OCI-LY1 (cell line): ENCODE data around the gene SPRY4.

Source experiments
- H2AFZ ChIP-seq: fragments of 200-600 bp; sonication (generic), shearing (Covaris generic); 2 replicates; pipeline ENCODE4 v1.6.0; 2014; ENCODE audit warnings: antibody characterized with exemption, mild to moderate bottlenecking, low read length
- H3F3A ChIP-seq: fragments of 200-600 bp; sonication (generic), shearing (Covaris generic); 2 replicates; pipeline ENCODE4 v1.6.0; 2014; ENCODE audit warnings: mild to moderate bottlenecking, antibody characterized with exemption, low read length, moderate library complexity; ENCODE audit not compliant: insufficient read depth
- H3K27ac ChIP-seq: fragments of 200-600 bp; sonication (generic); 2 replicates; pipeline ENCODE4 v1.5.1; 2014; ENCODE audit warnings: low read length, mixed run types, mild to moderate bottlenecking, low read depth; ENCODE audit not compliant: poor library complexity, severe bottlenecking
- H3K27me3 ChIP-seq: fragments of 200-600 bp; sonication (generic); 2 replicates; pipeline ENCODE4 v1.6.0; 2014; ENCODE audit warnings: antibody characterized with exemption, mild to moderate bottlenecking, low read length, moderate library complexity; ENCODE audit not compliant: insufficient read depth
- H3K36me3 ChIP-seq: fragments of 200-600 bp; sonication (generic); 2 replicates; pipeline ENCODE4 v1.6.1; 2014; ENCODE audit warnings: mild to moderate bottlenecking, antibody characterized with exemption, low read length, moderate library complexity, mixed read lengths; ENCODE audit not compliant: insufficient read depth
- H3K4me1 ChIP-seq: fragments of 200-600 bp; sonication (generic); 2 replicates; pipeline ENCODE4 v1.5.1; 2014; ENCODE audit warnings: mild to moderate bottlenecking, low read length, moderate library complexity; ENCODE audit not compliant: insufficient read depth, severe bottlenecking
- H3K4me2 ChIP-seq: fragments of 200-600 bp; sonication (generic), shearing (Covaris generic); 2 replicates; pipeline ENCODE4 v1.6.1; 2014; ENCODE audit warnings: low read length
- H3K4me3 ChIP-seq: fragments of 200-600 bp; sonication (generic); 2 replicates; pipeline ENCODE4 v1.5.1; 2014; ENCODE audit warnings: low read length, low read depth, mild to moderate bottlenecking, mixed read lengths; ENCODE audit not compliant: poor library complexity, severe bottlenecking
- H3K79me2 ChIP-seq: fragments of 200-600 bp; shearing (Covaris generic); 2 replicates; pipeline ENCODE4 v1.6.1; 2016; ENCODE audit warnings: mixed run types, low read length, mixed read lengths; ENCODE audit not compliant: insufficient read depth
- H3K9ac ChIP-seq: fragments of 200-600 bp; sonication (generic), shearing (Covaris generic); 2 replicates; pipeline ENCODE4 v1.6.1; 2014; ENCODE audit warnings: mild to moderate bottlenecking, low read length, mixed read lengths
- H3K9me2 ChIP-seq: fragments of 200-600 bp; sonication (generic), shearing (Covaris generic); 2 replicates; pipeline ENCODE4 v1.6.1; 2014; ENCODE audit warnings: low read depth, mild to moderate bottlenecking, low read length, mixed read lengths
- H3K9me3 ChIP-seq: fragments of 200-600 bp; shearing (Covaris generic); 2 replicates; pipeline ENCODE4 v1.6.1; 2014; ENCODE audit warnings: low read length, mixed read lengths
- H4K20me1 ChIP-seq: fragments of 200-600 bp; sonication (generic), shearing (Covaris generic); 2 replicates; pipeline ENCODE4 v1.6.0; 2016; ENCODE audit warnings: mild to moderate bottlenecking, low read length; ENCODE audit not compliant: insufficient read depth
- EZH2 ChIP-seq: fragments of 200-600 bp; sonication (generic), shearing (Covaris generic); IDR thresholded peaks from 2 replicates; pipeline ENCODE4 v1.8.0; 2017; ENCODE audit warnings: borderline replicate concordance, mixed run types, mild to moderate bottlenecking, antibody characterized with exemption, low read length, moderate library complexity, mixed read lengths
- TF ChIP-seq, protein P1 (sequence below): fragments of 200-600 bp; sonication (generic), shearing (Covaris generic); IDR thresholded peaks from 2 replicates; pipeline ENCODE4 v1.5.1; 2017; ENCODE audit warnings: mild to moderate bottlenecking, antibody characterized with exemption, low read length, moderate library complexity, mixed read lengths

SPRY4 gene

DNA sequence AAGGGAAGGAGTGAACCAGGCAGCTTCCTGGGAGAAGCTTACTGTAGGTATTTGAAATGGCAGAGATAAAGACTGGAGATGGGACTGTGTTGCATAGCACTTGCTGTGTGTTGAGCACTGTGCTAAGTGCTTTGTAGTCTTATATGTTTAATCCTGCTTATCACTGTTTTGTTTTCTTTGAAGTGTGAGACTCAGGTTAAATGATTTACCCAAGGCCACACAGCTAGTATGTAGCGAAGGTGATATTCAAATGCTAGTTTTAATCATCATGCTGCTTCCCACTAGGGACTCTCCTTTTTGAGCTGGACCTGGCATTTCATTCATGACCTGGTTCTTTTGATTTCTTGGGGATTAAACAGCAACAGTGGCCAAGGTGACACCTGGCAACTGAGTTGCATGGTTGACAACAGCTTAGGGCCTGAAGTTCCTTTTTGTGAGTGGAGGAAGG is 35.3 kb upstream of the SPRY4 start:
- TF ChIP-seq EZH2 = no peak
- TF ChIP-seq, protein P1, sequence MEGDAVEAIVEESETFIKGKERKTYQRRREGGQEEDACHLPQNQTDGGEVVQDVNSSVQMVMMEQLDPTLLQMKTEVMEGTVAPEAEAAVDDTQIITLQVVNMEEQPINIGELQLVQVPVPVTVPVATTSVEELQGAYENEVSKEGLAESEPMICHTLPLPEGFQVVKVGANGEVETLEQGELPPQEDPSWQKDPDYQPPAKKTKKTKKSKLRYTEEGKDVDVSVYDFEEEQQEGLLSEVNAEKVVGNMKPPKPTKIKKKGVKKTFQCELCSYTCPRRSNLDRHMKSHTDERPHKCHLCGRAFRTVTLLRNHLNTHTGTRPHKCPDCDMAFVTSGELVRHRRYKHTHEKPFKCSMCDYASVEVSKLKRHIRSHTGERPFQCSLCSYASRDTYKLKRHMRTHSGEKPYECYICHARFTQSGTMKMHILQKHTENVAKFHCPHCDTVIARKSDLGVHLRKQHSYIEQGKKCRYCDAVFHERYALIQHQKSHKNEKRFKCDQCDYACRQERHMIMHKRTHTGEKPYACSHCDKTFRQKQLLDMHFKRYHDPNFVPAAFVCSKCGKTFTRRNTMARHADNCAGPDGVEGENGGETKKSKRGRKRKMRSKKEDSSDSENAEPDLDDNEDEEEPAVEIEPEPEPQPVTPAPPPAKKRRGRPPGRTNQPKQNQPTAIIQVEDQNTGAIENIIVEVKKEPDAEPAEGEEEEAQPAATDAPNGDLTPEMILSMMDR = no peak
- H3K9me3 ChIP-seq = no peaks in the 10 kb centered on the region
- no peaks in the 10 kb centered on the region for H3K79me2 ChIP-seq
- no peak overlapping the region for H3K4me3 ChIP-seq
- no peaks in the 10 kb centered on the region for H3F3A ChIP-seq
- H3K4me1 ChIP-seq = peaks cover 6% of the 10 kb centered on the region
- no peaks in the 10 kb centered on the region for H4K20me1 ChIP-seq
- peaks cover 12% of the 10 kb centered on the region; the same call in 1 of the 2 replicates for H3K27me3 ChIP-seq
- H3K9me2 ChIP-seq = no peaks in the 10 kb centered on the region
- H2AFZ ChIP-seq = no peak overlapping the region
- H3K9ac ChIP-seq = no peak overlapping the region
- H3K4me2 ChIP-seq = no peak overlapping the region
- H3K27ac ChIP-seq = no peak overlapping the region
- no peaks in the 10 kb centered on the region for H3K36me3 ChIP-seq

DNA sequence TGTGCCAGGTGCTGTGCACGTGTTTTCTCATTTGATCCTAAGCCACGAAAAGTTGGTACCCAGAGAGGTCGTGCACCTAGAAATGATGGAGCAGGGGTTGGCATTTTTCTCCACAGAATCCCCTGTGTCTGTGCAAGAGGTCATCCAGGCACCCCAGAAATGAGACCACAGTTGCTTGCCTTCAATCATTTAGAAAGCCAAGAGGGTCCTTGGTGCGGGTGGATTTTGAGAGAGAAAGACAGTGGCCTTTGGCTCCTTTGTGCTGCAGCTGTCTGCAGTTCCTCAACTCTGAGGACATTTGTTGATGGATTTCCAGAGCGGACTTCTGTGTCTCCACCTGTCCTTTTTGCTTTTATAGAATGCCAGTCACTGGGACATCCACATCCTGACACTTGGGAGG is 33.8 kb upstream of the SPRY4 start:
- H3K79me2 ChIP-seq = no peaks in the 10 kb centered on the region
- H3K4me1 ChIP-seq = peaks cover 6% of the 10 kb centered on the region
- H4K20me1 ChIP-seq = no peaks in the 10 kb centered on the region
- H2AFZ ChIP-seq = no peak overlapping the region
- no peak overlapping the region for H3K9ac ChIP-seq
- TF ChIP-seq EZH2 = no peak
- TF ChIP-seq, protein P1 = no peak
- no peaks in the 10 kb centered on the region for H3F3A ChIP-seq
- H3K4me3 ChIP-seq = no peak overlapping the region
- no peaks in the 10 kb centered on the region for H3K9me2 ChIP-seq
- H3K9me3 ChIP-seq = no peaks in the 10 kb centered on the region
- H3K4me2 ChIP-seq = no peak overlapping the region
- H3K27ac ChIP-seq = no peak overlapping the region
- no peaks in the 10 kb centered on the region for H3K36me3 ChIP-seq
- H3K27me3 ChIP-seq = peaks cover 8% of the 10 kb centered on the region; the same call in 1 of the 2 replicates

DNA sequence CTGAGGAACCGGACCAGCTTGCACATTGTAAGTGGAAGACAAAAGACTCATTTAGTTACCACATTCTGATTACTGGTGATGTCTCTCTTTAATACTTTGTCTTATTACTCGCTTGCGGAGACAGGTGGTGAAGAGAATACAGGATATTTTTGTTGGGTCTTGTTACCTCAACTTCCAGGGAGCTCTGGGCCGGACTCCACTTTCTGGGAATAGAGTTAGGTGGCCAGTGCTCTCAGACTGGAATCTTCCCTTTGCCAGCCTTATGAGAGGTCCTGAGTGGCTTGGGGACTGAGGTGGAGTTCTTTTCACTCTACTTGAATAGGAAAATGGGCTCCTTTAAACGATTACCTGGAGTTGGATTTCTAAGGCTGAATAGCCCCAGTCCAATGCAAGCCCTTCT is 33.3 kb upstream of the SPRY4 start:
- TF ChIP-seq EZH2 = no peak
- TF ChIP-seq, protein P1 = no peak
- Histone ChIP-seq H3K4me3 (no peak overlapping the region), H3K79me2 (no peaks in the 10 kb centered on the region), H3K4me1 (peaks cover 6% of the 10 kb centered on the region), H2AFZ (no peak overlapping the region), H3F3A (no peaks in the 10 kb centered on the region), H3K4me2 (no peak overlapping the region), H3K36me3 (no peaks in the 10 kb centered on the region), H3K27ac (no peak overlapping the region), H3K9me2 (no peaks in the 10 kb centered on the region), H4K20me1 (no peaks in the 10 kb centered on the region), H3K9me3 (no peaks in the 10 kb centered on the region), H3K27me3 (peaks cover 8% of the 10 kb centered on the region; the same call in 1 of the 2 replicates), H3K9ac (no peak overlapping the region)
